HepG2 (cell line): ENCODE results near the gene DENND4B. TPM values are rescaled to one million over a fixed set of nuclear protein-coding genes. Genes with fewer than 3 reads are reported as not detected.
A peak's percentile ranks its signal among the peaks of the same experiment; 100 is the strongest.

Source experiments
- HDAC2 ChIP-seq: sonication (generic); formaldehyde crosslinking; IDR thresholded peaks from 2 replicates; pipeline ENCODE4 v1.4.0; 2020; ENCODE audit warnings: missing genetic modification reagents
- IRF2 ChIP-seq: IDR thresholded peaks from 2 replicates; pipeline ENCODE4 v1.6.1; 2018; ENCODE audit warnings: missing genetic modification reagents, missing compliant biosample characterization
- KDM5B ChIP-seq: sonication (generic); formaldehyde crosslinking; IDR thresholded peaks from 2 replicates; pipeline ENCODE4 v1.4.0; 2020; ENCODE audit warnings: missing genetic modification reagents, mild to moderate bottlenecking, borderline replicate concordance
- KMT2A ChIP-seq: sonication (generic); formaldehyde crosslinking; IDR thresholded peaks from 2 replicates; pipeline ENCODE4 v1.4.0; 2020; ENCODE audit warnings: missing genetic modification reagents
- POGZ ChIP-seq: sonication (generic); formaldehyde crosslinking; IDR thresholded peaks from 2 replicates; pipeline ENCODE4 v1.4.0; 2020; ENCODE audit warnings: mild to moderate bottlenecking, missing genetic modification reagents
- RBFOX2 ChIP-seq: fragments of 200-400 bp; formaldehyde crosslinking; IDR thresholded peaks from 2 replicates; pipeline ENCODE4 v1.6.1; 2017; ENCODE audit warnings: low read depth, mild to moderate bottlenecking, low read length
- RBM39 ChIP-seq: fragments of 200-400 bp; formaldehyde crosslinking; IDR thresholded peaks from one replicate; pipeline ENCODE4 v1.6.1; 2018; ENCODE audit warnings: antibody characterized with exemption, mild to moderate bottlenecking, low read depth, low read length; ENCODE audit not compliant: poor library complexity, severe bottlenecking
- SETDB1 ChIP-seq: sonication (generic); formaldehyde crosslinking; IDR thresholded peaks from 2 replicates; pipeline ENCODE4 v1.5.1; 2020; ENCODE audit warnings: missing genetic modification reagents, mild to moderate bottlenecking, borderline replicate concordance
- SOX6 ChIP-seq, 2 experiments: fragments of 450-650 bp in 1 of 2; sonication (generic) in 1 of 2; formaldehyde crosslinking in 1 of 2; IDR thresholded peaks; 2 replicates each; pipeline versions ENCODE4 v1.4.0 to v1.6.1; 2017 to 2020; ENCODE audit warnings: antibody characterized with exemption in 1 of 2, mild to moderate bottlenecking in 1 of 2, missing genetic modification reagents in 1 of 2
- SP5 ChIP-seq: IDR thresholded peaks from 2 replicates; pipeline ENCODE4 v1.6.1; 2016; ENCODE audit warnings: low read depth, borderline replicate concordance
- TEAD3 ChIP-seq: optimal IDR thresholded peaks from 2 replicates; pipeline ENCODE3; 2016; ENCODE audit warnings: borderline replicate concordance
- ZNF253 ChIP-seq: sonication (generic); formaldehyde crosslinking; IDR thresholded peaks from 2 replicates; pipeline ENCODE4 v1.8.0; 2022; ENCODE audit warnings: mild to moderate bottlenecking, missing genetic modification reagents, borderline replicate concordance
- ZNF333 ChIP-seq: sonication (generic); formaldehyde crosslinking; IDR thresholded peaks from 2 replicates; pipeline ENCODE4 v1.4.0; 2020; ENCODE audit warnings: mild to moderate bottlenecking, missing genetic modification reagents, borderline replicate concordance
- ZNF510 ChIP-seq: sonication (generic); formaldehyde crosslinking; IDR thresholded peaks from 2 replicates; pipeline ENCODE4 v1.4.0; 2020; ENCODE audit warnings: low read depth, mild to moderate bottlenecking, missing genetic modification reagents
- ZNF564 ChIP-seq: sonication (generic); formaldehyde crosslinking; IDR thresholded peaks from 2 replicates; pipeline ENCODE4 v1.8.1; 2023; ENCODE audit warnings: mild to moderate bottlenecking, missing genetic modification reagents
- ZNF710 ChIP-seq: sonication (generic); formaldehyde crosslinking; IDR thresholded peaks from 2 replicates; pipeline ENCODE4 v1.5.0; 2020; ENCODE audit warnings: mild to moderate bottlenecking, missing genetic modification reagents, borderline replicate concordance
- ZNF747 ChIP-seq: sonication (generic); formaldehyde crosslinking; IDR thresholded peaks from 2 replicates; pipeline ENCODE4 v1.8.1; 2023; ENCODE audit warnings: missing genetic modification reagents, mild to moderate bottlenecking, borderline replicate concordance
- ZNF772 ChIP-seq: sonication (generic); formaldehyde crosslinking; IDR thresholded peaks from 2 replicates; pipeline ENCODE4 v1.5.0; 2020; ENCODE audit warnings: mild to moderate bottlenecking, missing genetic modification reagents
- ZNF776 ChIP-seq: sonication (generic); formaldehyde crosslinking; IDR thresholded peaks from 2 replicates; pipeline ENCODE4 v1.4.0; 2020; ENCODE audit warnings: mild to moderate bottlenecking, missing genetic modification reagents
- ZNF788 ChIP-seq: sonication (generic); formaldehyde crosslinking; IDR thresholded peaks from 2 replicates; pipeline ENCODE4 v1.5.0; 2020; ENCODE audit warnings: mild to moderate bottlenecking, missing genetic modification reagents, borderline replicate concordance
- ZSCAN20 ChIP-seq: sonication (generic); formaldehyde crosslinking; IDR thresholded peaks from 2 replicates; pipeline ENCODE4 v1.4.0; 2020; ENCODE audit warnings: missing genetic modification reagents, mild to moderate bottlenecking, borderline replicate concordance
- polyA plus RNA-seq, 8 experiments: library from polyadenylated mRNA; depleted of rRNA in 3 of 8; stranded (reverse) in 7 of 8; unstranded in 1 of 8; fragments of >200 nt; fragmentation: Illumina TruSeq in 4 of 8; extraction: Trizol in 4 of 8; gene quantifications; 2 replicates each; pipeline versions ENCODE4 v1.2.1 to v1.2.3, GENCODE V29; 2011 to 2016; ENCODE audit warnings: low read depth in 4 of 8, missing spikeins in 1 of 8, mixed read lengths in 1 of 8; ENCODE audit not compliant: insufficient read depth in 1 of 8
- total RNA-seq, 5 experiments: library from RNA; depleted of rRNA; stranded (reverse); fragments of >200 nt; fragmentation: Illumina TruSeq; extraction: Trizol; gene quantifications; 2 replicates each; pipeline ENCODE4 v1.2.3, GENCODE V29; 2016; ENCODE audit warnings: low read depth in 1 of 5
- TF ChIP-seq, protein P1 (sequence below): sonication (generic); IDR thresholded peaks from 2 replicates; pipeline ENCODE4 v1.6.1; 2016; ENCODE audit warnings: low read depth, borderline replicate concordance
- TF ChIP-seq, protein P2 (sequence below): sonication (generic); formaldehyde crosslinking; IDR thresholded peaks from 2 replicates; pipeline ENCODE4 v1.4.0; 2020; ENCODE audit warnings: missing genetic modification reagents
- TF ChIP-seq, protein P3 (sequence below): sonication (generic); formaldehyde crosslinking; IDR thresholded peaks from 2 replicates; pipeline ENCODE4 v1.8.0; 2023; ENCODE audit warnings: mild to moderate bottlenecking, missing genetic modification reagents

DENND4B gene
- total and polyA plus RNA-seq, 2 of the 13 experiments (the other 11 are each of a cell fraction or from before 2014, with no cell fraction given) = 15.1 to 20.3 TPM

DNA sequence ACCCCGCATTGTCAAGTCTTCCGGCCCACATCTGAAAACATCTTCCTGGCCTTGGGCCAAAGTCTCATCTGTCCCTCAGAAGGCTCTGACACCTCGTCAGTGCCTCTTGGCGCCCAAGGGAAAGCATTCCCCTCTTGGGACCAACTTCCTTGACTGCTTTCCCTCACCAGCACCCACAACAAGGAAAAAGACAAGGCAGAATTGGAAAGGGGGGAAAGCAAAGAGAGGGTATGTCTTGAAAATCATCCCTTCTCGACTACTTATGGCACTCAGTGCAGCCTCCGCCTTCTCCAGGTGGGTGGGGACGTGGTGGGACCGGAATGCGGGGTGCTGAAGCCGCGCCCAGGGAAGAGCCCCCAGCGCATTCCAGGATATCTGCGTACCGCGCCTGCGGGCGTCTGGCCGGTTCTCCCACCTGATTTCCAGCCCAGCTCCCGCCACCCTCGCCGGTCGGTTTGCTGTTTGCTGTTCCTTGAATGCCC is 17.4 kb upstream of the DENND4B start (continued):
- TF ChIP-seq IRF2 (CRISPR knock-in tag) = 0 out of 2 replicates have a peak, but pooled peaks have one; percentile 2
- TF ChIP-seq ZNF776 (CRISPR knock-in tag) = 0 out of 2 replicates have a peak, but pooled peaks have one; percentile 48
- TF ChIP-seq HDAC2 (CRISPR knock-in tag) = 0 out of 2 replicates have a peak, but pooled peaks have one; percentile 9
- 0 out of 2 replicates have a peak, but pooled peaks have one; percentile 42 for TF ChIP-seq ZNF788 (CRISPR knock-in tag)
- 0 out of 2 replicates have a peak, but pooled peaks have one; percentile 41 for TF ChIP-seq ZNF710 (CRISPR knock-in tag)
- TF ChIP-seq KMT2A (CRISPR knock-in tag) = 0 out of 2 replicates have a peak, but pooled peaks have one; percentile 22
- peak; percentile 78 for TF ChIP-seq ZNF772 (CRISPR knock-in tag)
- no peak for TF ChIP-seq SOX6 (IDR thresholded peaks at IDR 0.05)
- 0 out of 2 replicates have a peak, but pooled peaks have one; percentile 20 for TF ChIP-seq SOX6 (CRISPR knock-in tag; IDR thresholded peaks at IDR 0.05)
- TF ChIP-seq ZNF253 = no peak
- TF ChIP-seq ZSCAN20 (CRISPR knock-in tag) = no peak
- TF ChIP-seq, protein P1, sequence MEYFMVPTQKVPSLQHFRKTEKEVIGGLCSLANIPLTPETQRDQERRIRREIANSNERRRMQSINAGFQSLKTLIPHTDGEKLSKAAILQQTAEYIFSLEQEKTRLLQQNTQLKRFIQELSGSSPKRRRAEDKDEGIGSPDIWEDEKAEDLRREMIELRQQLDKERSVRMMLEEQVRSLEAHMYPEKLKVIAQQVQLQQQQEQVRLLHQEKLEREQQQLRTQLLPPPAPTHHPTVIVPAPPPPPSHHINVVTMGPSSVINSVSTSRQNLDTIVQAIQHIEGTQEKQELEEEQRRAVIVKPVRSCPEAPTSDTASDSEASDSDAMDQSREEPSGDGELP = peak; percentile 23; the same call in 1 of the 2 replicates
- 0 out of 2 replicates have a peak, but pooled peaks have one; percentile 29 for TF ChIP-seq SP5 (CRISPR knock-in tag)
- TF ChIP-seq, protein P2, sequence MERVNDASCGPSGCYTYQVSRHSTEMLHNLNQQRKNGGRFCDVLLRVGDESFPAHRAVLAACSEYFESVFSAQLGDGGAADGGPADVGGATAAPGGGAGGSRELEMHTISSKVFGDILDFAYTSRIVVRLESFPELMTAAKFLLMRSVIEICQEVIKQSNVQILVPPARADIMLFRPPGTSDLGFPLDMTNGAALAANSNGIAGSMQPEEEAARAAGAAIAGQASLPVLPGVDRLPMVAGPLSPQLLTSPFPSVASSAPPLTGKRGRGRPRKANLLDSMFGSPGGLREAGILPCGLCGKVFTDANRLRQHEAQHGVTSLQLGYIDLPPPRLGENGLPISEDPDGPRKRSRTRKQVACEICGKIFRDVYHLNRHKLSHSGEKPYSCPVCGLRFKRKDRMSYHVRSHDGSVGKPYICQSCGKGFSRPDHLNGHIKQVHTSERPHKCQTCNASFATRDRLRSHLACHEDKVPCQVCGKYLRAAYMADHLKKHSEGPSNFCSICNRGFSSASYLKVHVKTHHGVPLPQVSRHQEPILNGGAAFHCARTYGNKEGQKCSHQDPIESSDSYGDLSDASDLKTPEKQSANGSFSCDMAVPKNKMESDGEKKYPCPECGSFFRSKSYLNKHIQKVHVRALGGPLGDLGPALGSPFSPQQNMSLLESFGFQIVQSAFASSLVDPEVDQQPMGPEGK (CRISPR knock-in tag) = peak; percentile 92
- TF ChIP-seq ZNF333 = 0 out of 2 replicates have a peak, but pooled peaks have one; percentile 66
- no peak for TF ChIP-seq RBFOX2
- peak; percentile 88 for TF ChIP-seq TEAD3
- TF ChIP-seq ZNF747 = 0 out of 2 replicates have a peak, but pooled peaks have one; percentile 38
- TF ChIP-seq KDM5B = peak; percentile 21; the same call in 1 of the 2 replicates
- peak; percentile 26; the same call in 1 of the 2 replicates for TF ChIP-seq POGZ
- TF ChIP-seq ZNF564 (CRISPR knock-in tag) = 0 out of 2 replicates have a peak, but pooled peaks have one; percentile 64
- no peak for TF ChIP-seq SETDB1 (CRISPR knock-in tag)
- peak; percentile 15; the same call in 1 of the 2 replicates for TF ChIP-seq ZNF510
- TF ChIP-seq, protein P3, sequence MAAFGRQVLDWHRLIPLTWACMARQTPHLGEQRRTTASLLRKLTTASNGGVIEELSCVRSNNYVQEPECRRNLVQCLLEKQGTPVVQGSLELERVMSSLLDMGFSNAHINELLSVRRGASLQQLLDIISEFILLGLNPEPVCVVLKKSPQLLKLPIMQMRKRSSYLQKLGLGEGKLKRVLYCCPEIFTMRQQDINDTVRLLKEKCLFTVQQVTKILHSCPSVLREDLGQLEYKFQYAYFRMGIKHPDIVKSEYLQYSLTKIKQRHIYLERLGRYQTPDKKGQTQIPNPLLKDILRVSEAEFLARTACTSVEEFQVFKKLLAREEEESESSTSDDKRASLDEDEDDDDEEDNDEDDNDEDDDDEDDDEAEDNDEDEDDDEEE (CRISPR knock-in tag) = 0 out of 2 replicates have a peak, but pooled peaks have one; percentile 57
- TF ChIP-seq RBM39 = peak; percentile 56
